ENCODE data around the gene PKNOX2. TPM values are rescaled to one million over a fixed set of nuclear protein-coding genes. Genes with fewer than 3 reads are reported as not detected.

Gene PKNOX2
- total RNA-seq, 1 donor from 2014 or later = 41.8 TPM

- no peak overlapping the region for H3K4me3 Mint-ChIP-seq (ENCODE audit: unreplicated experiment)
- H3K36me3 Mint-ChIP-seq (ENCODE audit: low read depth, unreplicated experiment) = no peaks in the 10 kb centered on the region
- H3K9me3 Mint-ChIP-seq (ENCODE audit: unreplicated experiment) = no peaks in the 10 kb centered on the region
- TF ChIP-seq CTCF (IDR thresholded peaks at IDR 0.05; ENCODE audit: unreplicated experiment) = no peak
- H3K27me3 Mint-ChIP-seq (ENCODE audit: unreplicated experiment) = peaks cover 2% of the 10 kb centered on the region
- H3K27ac Mint-ChIP-seq (ENCODE audit: unreplicated experiment) = peak overlapping the region; percentile 15
- peak; percentile 7 for DNase-seq (ENCODE audit: low spot score)
- H3K4me1 Mint-ChIP-seq (ENCODE audit: unreplicated experiment) = peaks cover 34% of the 10 kb centered on the region
These were observed 23.4 kb upstream of the PKNOX2 start for GRCh38 chr11:125141178-125141577.

GRCh38 chr11:125141686-125142535 lies 22.6 kb upstream of the PKNOX2 start:
- DNase-seq (ENCODE audit: low spot score) = peak; percentile 84
- Mint-ChIP-seq H3K4me1 (ENCODE audit: unreplicated experiment) (peaks cover 34% of the 10 kb centered on the region), H3K27me3 (ENCODE audit: unreplicated experiment) (peaks cover 2% of the 10 kb centered on the region), H3K4me3 (ENCODE audit: unreplicated experiment) (no peak overlapping the region), H3K27ac (ENCODE audit: unreplicated experiment) (no peak overlapping the region), H3K36me3 (ENCODE audit: low read depth, unreplicated experiment) (no peaks in the 10 kb centered on the region), H3K9me3 (ENCODE audit: unreplicated experiment) (no peaks in the 10 kb centered on the region)
- peak; percentile 98 for TF ChIP-seq CTCF (IDR thresholded peaks at IDR 0.05; ENCODE audit: unreplicated experiment)

- H3K27ac Mint-ChIP-seq (ENCODE audit: unreplicated experiment) = no peak overlapping the region
- no peak for DNase-seq (ENCODE audit: low spot score)
- H3K9me3 Mint-ChIP-seq (ENCODE audit: unreplicated experiment) = no peaks in the 10 kb centered on the region
- peaks cover 5% of the 10 kb centered on the region for H3K4me1 Mint-ChIP-seq (ENCODE audit: unreplicated experiment)
- H3K36me3 Mint-ChIP-seq (ENCODE audit: low read depth, unreplicated experiment) = no peaks in the 10 kb centered on the region
- H3K27me3 Mint-ChIP-seq (ENCODE audit: unreplicated experiment) = peaks cover 2% of the 10 kb centered on the region
- no peak for TF ChIP-seq CTCF (IDR thresholded peaks at IDR 0.05; ENCODE audit: unreplicated experiment)
- H3K4me3 Mint-ChIP-seq (ENCODE audit: unreplicated experiment) = no peak overlapping the region
These were observed 18.3 kb upstream of the PKNOX2 start for GRCh38 chr11:125146232-125146631.

GRCh38 chr11:125147280-125147679 lies 17.3 kb upstream of the PKNOX2 start:
- no peak for TF ChIP-seq CTCF (IDR thresholded peaks at IDR 0.05; ENCODE audit: unreplicated experiment)
- no peaks in the 10 kb centered on the region for H3K9me3 Mint-ChIP-seq (ENCODE audit: unreplicated experiment)
- H3K27me3 Mint-ChIP-seq (ENCODE audit: unreplicated experiment) = peaks cover 4% of the 10 kb centered on the region
- H3K27ac Mint-ChIP-seq (ENCODE audit: unreplicated experiment) = no peak overlapping the region
- no peaks in the 10 kb centered on the region for H3K4me1 Mint-ChIP-seq (ENCODE audit: unreplicated experiment)
- DNase-seq (ENCODE audit: low spot score) = no peak
- H3K36me3 Mint-ChIP-seq (ENCODE audit: low read depth, unreplicated experiment) = no peaks in the 10 kb centered on the region
- no peak overlapping the region for H3K4me3 Mint-ChIP-seq (ENCODE audit: unreplicated experiment)

GRCh38 chr11:125148011-125148410 lies 16.5 kb upstream of the PKNOX2 start:
- no peak for TF ChIP-seq CTCF (IDR thresholded peaks at IDR 0.05; ENCODE audit: unreplicated experiment)
- H3K9me3 Mint-ChIP-seq (ENCODE audit: unreplicated experiment) = no peaks in the 10 kb centered on the region
- no peak for DNase-seq (ENCODE audit: low spot score)
- no peaks in the 10 kb centered on the region for H3K36me3 Mint-ChIP-seq (ENCODE audit: low read depth, unreplicated experiment)
- no peaks in the 10 kb centered on the region for H3K4me1 Mint-ChIP-seq (ENCODE audit: unreplicated experiment)
- H3K27me3 Mint-ChIP-seq (ENCODE audit: unreplicated experiment) = peaks cover 6% of the 10 kb centered on the region
- H3K27ac Mint-ChIP-seq (ENCODE audit: unreplicated experiment) = no peak overlapping the region
- H3K4me3 Mint-ChIP-seq (ENCODE audit: unreplicated experiment) = no peak overlapping the region

Data from endothelial cell (in vitro differentiated cells).